Measurements from ENCODE around the gene NIPA2.

NIPA2 gene

GRCh38 chr15:22895465-22896190 lies 57.2 kb downstream of the NIPA2 start:
- Histone ChIP-seq H3K27ac (no peak overlapping the region), H3K4me3 (no peak overlapping the region)
- no peak for DNase-seq (ENCODE audit: low spot score)
- TF ChIP-seq, protein P1, sequence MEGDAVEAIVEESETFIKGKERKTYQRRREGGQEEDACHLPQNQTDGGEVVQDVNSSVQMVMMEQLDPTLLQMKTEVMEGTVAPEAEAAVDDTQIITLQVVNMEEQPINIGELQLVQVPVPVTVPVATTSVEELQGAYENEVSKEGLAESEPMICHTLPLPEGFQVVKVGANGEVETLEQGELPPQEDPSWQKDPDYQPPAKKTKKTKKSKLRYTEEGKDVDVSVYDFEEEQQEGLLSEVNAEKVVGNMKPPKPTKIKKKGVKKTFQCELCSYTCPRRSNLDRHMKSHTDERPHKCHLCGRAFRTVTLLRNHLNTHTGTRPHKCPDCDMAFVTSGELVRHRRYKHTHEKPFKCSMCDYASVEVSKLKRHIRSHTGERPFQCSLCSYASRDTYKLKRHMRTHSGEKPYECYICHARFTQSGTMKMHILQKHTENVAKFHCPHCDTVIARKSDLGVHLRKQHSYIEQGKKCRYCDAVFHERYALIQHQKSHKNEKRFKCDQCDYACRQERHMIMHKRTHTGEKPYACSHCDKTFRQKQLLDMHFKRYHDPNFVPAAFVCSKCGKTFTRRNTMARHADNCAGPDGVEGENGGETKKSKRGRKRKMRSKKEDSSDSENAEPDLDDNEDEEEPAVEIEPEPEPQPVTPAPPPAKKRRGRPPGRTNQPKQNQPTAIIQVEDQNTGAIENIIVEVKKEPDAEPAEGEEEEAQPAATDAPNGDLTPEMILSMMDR (IDR thresholded peaks at IDR 0.05): no peak

DNA sequence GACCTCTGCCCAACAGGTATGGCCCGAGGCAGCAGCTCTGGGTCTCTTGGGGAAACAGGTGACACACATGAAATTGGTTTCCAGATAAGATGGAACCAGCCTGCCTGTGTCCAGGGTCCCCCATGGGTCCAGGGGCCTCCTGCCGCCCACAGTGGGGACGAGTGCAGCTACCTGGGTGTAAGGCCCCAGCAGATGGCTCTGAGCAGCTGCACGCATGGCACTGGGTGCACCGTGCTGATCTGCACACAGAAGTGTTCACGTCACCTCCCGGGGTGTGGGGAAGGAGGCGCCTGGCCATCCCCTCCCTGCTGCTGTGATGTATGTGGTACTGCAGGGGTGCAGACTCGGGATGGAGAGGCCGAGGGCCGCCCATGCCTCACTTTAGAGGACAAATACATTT lies 63.6 kb downstream of the NIPA2 start:
- Histone ChIP-seq H3K27ac (no peak overlapping the region), H3K4me3 (no peak overlapping the region)
- TF ChIP-seq, protein P1 (IDR thresholded peaks at IDR 0.05): no peak
- no peak for DNase-seq (ENCODE audit: low spot score)

- Histone ChIP-seq H3K4me3 (no peak overlapping the region), H3K27ac (no peak overlapping the region)
- TF ChIP-seq, protein P1 (IDR thresholded peaks at IDR 0.05): no peak
- no peak for DNase-seq (ENCODE audit: low spot score)
These were observed 64.1 kb downstream of the NIPA2 start for GRCh38 chr15:22902578-22902977.

DNA sequence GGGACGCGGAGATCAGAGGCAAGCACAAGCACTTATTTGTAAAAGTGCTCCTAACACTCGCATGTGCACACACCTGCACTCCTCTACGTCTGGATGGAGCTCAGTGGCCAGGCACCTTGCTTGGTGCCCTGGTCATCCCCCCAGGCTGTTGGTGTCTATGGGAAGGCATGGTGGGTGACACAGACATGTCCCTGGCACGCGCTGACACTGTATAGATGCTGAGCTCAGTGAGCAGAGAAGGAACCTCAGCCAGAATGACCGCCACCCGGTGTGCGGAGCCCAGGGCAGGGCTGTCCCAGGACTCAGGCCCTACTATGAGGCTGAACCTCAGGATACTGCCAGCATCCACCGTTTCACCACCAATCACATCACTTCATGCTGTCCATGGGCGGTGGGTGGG lies 64.5 kb downstream of the NIPA2 start:
- TF ChIP-seq, protein P1 (IDR thresholded peaks at IDR 0.05): no peak
- no peak for DNase-seq (ENCODE audit: low spot score)
- no peak overlapping the region for H3K27ac ChIP-seq

DNA sequence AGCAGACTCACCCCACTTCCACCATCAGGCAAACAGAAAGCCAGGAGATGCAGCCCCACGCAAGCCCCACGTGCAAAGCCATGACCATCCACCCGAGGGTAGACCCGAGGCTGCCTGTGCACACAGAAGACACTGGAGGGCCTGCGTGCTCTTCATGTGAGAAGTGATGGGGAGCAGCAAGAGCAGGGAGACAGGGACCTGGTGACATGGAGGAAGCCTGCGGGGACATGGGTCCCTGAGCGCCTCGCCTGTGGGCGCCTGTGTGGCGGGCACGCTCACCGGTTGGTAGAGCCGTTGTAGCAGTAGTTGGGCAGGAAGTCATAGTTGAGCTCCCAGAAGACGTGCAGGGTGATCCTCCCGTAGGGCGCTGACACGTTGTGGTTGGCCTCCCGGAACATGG lies 65.0 kb downstream of the NIPA2 start:
- no peak for DNase-seq (ENCODE audit: low spot score)
- Histone ChIP-seq H3K4me3 (no peak overlapping the region), H3K27ac (no peak overlapping the region)
- TF ChIP-seq, protein P1 (IDR thresholded peaks at IDR 0.05): no peak

More for the DNA sequence above, 64.5 kb downstream of the NIPA2 start:
- no peak overlapping the region for H3K4me3 ChIP-seq

DNA sequence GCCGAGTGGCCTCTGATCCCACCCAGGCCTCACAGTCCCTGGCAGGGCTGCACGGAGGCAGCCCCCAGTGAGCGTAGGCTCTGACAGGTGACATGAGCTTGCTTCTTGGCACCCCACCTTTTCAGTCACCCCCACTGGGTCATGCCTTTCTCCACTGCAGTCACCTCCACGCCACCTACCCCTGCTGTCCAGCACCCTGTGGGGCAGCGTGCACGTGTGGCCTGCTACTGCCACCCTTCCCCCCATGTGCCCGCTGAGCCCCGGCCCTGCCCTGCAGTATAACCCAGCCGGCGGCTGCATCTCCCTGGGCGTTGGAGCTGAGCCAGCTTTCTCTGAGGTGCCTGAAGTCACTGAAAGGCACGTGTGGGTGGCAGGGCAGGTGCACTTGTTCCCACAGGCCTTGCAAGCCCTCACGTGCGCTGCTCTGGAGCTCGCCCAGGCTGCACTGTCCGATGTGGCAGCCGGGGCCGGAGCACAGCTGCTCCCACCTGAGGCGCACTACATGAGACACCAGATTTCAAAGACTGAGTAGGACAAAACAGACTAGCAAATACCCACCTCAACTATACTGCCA lies 65.6 kb downstream of the NIPA2 start:
- no peak for DNase-seq (ENCODE audit: low spot score)
- Histone ChIP-seq H3K27ac (no peak overlapping the region), H3K4me3 (no peak overlapping the region)
- TF ChIP-seq, protein P1 (IDR thresholded peaks at IDR 0.05): no peak

GRCh38 chr15:22904736-22905135 lies 66.3 kb downstream of the NIPA2 start:
- no peak overlapping the region for H3K4me3 ChIP-seq
- DNase-seq (ENCODE audit: low spot score): no peak
- TF ChIP-seq, protein P1 (IDR thresholded peaks at IDR 0.05): no peak
- no peak overlapping the region for H3K27ac ChIP-seq

Measured in coronary artery (tissue), 2 donors.